ENCODE data around the gene MYO18B.

Gene MYO18B

DNA sequence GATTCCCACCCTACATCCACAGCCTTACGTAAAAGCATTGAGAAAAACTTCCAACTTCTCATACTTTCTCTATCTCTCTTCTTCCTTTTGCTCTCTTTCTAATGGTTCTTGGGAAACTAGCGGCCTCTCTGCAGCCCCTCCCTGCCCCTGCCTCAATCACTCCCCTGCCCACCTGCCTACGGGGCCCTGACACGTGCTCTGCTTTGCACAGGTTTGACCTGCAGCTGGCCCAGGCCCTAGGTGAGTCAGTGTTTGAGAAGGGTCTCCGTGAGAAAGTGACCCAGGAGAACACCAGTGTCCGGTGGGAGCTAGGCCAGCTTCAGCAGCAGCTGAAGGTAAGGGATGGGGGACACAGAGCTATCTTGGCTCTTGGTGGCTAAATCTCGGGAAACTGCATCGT lies 160.4 kb downstream of the MYO18B start:
- no peak for DNase-seq
- H3K27me3 ChIP-seq (replicated peaks; ENCODE audit: control insufficient read depth, insufficient read depth, low read length, poor library complexity, severe bottlenecking) = peaks cover 2% of the 10 kb centered on the region

GRCh38 chr22:25903294-25903693 lies 161.3 kb downstream of the MYO18B start:
- H3K27me3 ChIP-seq (replicated peaks; ENCODE audit: control insufficient read depth, insufficient read depth, low read length, poor library complexity, severe bottlenecking) = peaks cover 2% of the 10 kb centered on the region
- H3K27ac ChIP-seq (ENCODE audit: insufficient read depth, low read length, poor library complexity, severe bottlenecking) = no peak overlapping the region
- H3K9me3 ChIP-seq (ENCODE audit: control insufficient read depth, low read length) = no peaks in the 10 kb centered on the region
- no peaks in the 10 kb centered on the region for H3K36me3 ChIP-seq (ENCODE audit: control insufficient read depth, insufficient read depth, low read length)
- no peaks in the 10 kb centered on the region for H3K4me1 ChIP-seq (ENCODE audit: control insufficient read depth, insufficient read depth, low read length, poor library complexity, severe bottlenecking)
- H3K4me3 ChIP-seq (ENCODE audit: insufficient read depth, low read depth, low read length, poor library complexity, severe bottlenecking) = no peak overlapping the region
- no peak for DNase-seq

More for the DNA sequence above, 160.4 kb downstream of the MYO18B start:
- Histone ChIP-seq H3K27ac (ENCODE audit: insufficient read depth, low read length, poor library complexity, severe bottlenecking) (no peak overlapping the region), H3K36me3 (ENCODE audit: control insufficient read depth, insufficient read depth, low read length) (no peaks in the 10 kb centered on the region), H3K9me3 (ENCODE audit: control insufficient read depth, low read length) (no peaks in the 10 kb centered on the region), H3K4me3 (ENCODE audit: insufficient read depth, low read depth, low read length, poor library complexity, severe bottlenecking) (no peak overlapping the region), H3K4me1 (ENCODE audit: control insufficient read depth, insufficient read depth, low read length, poor library complexity, severe bottlenecking) (no peaks in the 10 kb centered on the region)

- H3K4me3 ChIP-seq (ENCODE audit: insufficient read depth, low read depth, low read length, poor library complexity, severe bottlenecking) = no peak overlapping the region
- no peak overlapping the region for H3K27ac ChIP-seq (ENCODE audit: insufficient read depth, low read length, poor library complexity, severe bottlenecking)
- H3K27me3 ChIP-seq (replicated peaks; ENCODE audit: control insufficient read depth, insufficient read depth, low read length, poor library complexity, severe bottlenecking) = peaks cover 2% of the 10 kb centered on the region
- H3K4me1 ChIP-seq (ENCODE audit: control insufficient read depth, insufficient read depth, low read length, poor library complexity, severe bottlenecking) = no peaks in the 10 kb centered on the region
- no peak for DNase-seq
- no peaks in the 10 kb centered on the region for H3K36me3 ChIP-seq (ENCODE audit: control insufficient read depth, insufficient read depth, low read length)
- H3K9me3 ChIP-seq (ENCODE audit: control insufficient read depth, low read length) = no peaks in the 10 kb centered on the region
Measured at GRCh38 chr22:25908212-25908611, 166.2 kb downstream of the MYO18B start.

DNA sequence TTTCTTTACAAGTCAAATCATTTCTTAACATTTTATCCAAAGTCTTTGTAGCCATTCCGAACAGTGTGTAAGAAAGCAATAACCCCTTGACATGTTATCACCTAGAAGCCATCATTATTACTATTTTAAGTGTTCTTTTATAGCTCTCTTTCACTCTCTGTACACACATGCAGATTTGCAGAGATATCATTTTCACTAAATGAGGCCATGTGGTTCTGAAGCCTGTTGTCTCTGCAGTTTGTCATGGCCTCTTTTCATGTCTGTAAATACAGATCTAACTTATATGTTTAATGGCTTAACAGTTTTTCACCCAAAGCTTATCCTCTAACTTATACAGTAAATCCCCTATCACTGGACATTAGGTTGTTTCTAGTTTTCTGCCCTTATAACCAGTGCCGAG lies 166.8 kb downstream of the MYO18B start:
- H3K27me3 ChIP-seq (replicated peaks; ENCODE audit: control insufficient read depth, insufficient read depth, low read length, poor library complexity, severe bottlenecking) = peaks cover 2% of the 10 kb centered on the region
- H3K36me3 ChIP-seq (ENCODE audit: control insufficient read depth, insufficient read depth, low read length) = no peaks in the 10 kb centered on the region
- no peak for DNase-seq
- no peak overlapping the region for H3K27ac ChIP-seq (ENCODE audit: insufficient read depth, low read length, poor library complexity, severe bottlenecking)
- no peak overlapping the region for H3K4me3 ChIP-seq (ENCODE audit: insufficient read depth, low read depth, low read length, poor library complexity, severe bottlenecking)
- H3K4me1 ChIP-seq (ENCODE audit: control insufficient read depth, insufficient read depth, low read length, poor library complexity, severe bottlenecking) = no peaks in the 10 kb centered on the region
- no peaks in the 10 kb centered on the region for H3K9me3 ChIP-seq (ENCODE audit: control insufficient read depth, low read length)

DNA sequence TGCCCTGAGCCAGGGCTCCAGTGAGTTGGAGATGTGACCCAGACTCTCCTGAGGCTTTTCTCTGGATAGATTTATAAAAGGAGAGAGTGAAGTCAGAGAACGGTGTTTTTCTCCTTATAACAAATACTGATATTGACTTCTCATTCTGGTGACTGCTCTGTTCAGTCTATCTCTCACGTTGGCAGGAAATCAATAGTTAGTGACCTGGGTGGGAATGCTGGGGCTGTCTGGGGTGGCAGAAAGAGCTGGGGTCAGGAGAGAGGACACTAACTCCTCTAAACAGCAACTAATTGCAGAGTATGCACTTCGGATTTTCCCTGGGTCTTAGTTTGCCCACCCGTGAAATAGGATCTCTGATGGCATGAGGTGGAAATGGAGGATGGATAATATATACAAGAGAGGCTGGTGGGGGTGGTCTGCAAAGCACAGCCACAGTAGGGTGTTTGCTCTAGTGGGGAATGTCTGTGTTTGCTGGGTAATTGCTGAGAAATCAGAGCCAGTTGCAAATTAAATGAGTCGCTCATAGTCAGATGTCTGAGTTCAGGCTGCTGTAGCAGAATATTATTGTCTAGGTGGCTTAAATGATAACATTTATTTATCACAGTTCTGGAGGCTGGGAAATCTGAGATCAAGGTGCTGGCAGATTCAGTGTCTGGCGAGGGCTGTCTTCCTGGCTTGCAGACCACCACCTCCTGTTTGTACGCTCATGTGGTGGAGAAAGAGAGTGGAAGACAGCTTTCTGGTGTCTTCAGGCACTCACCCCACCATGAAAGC lies 167.8 kb downstream of the MYO18B start:
- Histone ChIP-seq H3K9me3 (ENCODE audit: control insufficient read depth, low read length) (no peaks in the 10 kb centered on the region), H3K27ac (ENCODE audit: insufficient read depth, low read length, poor library complexity, severe bottlenecking) (no peak overlapping the region), H3K4me3 (ENCODE audit: insufficient read depth, low read depth, low read length, poor library complexity, severe bottlenecking) (no peak overlapping the region), H3K4me1 (ENCODE audit: control insufficient read depth, insufficient read depth, low read length, poor library complexity, severe bottlenecking) (no peaks in the 10 kb centered on the region), H3K27me3 (replicated peaks; ENCODE audit: control insufficient read depth, insufficient read depth, low read length, poor library complexity, severe bottlenecking) (peaks cover 2% of the 10 kb centered on the region), H3K36me3 (ENCODE audit: control insufficient read depth, insufficient read depth, low read length) (no peaks in the 10 kb centered on the region)
- no peak for DNase-seq

- Histone ChIP-seq H3K9me3 (ENCODE audit: control insufficient read depth, low read length) (no peaks in the 10 kb centered on the region), H3K36me3 (ENCODE audit: control insufficient read depth, insufficient read depth, low read length) (no peaks in the 10 kb centered on the region), H3K27me3 (replicated peaks; ENCODE audit: control insufficient read depth, insufficient read depth, low read length, poor library complexity, severe bottlenecking) (peaks cover 2% of the 10 kb centered on the region), H3K4me1 (ENCODE audit: control insufficient read depth, insufficient read depth, low read length, poor library complexity, severe bottlenecking) (no peaks in the 10 kb centered on the region), H3K4me3 (ENCODE audit: insufficient read depth, low read depth, low read length, poor library complexity, severe bottlenecking) (no peak overlapping the region), H3K27ac (ENCODE audit: insufficient read depth, low read length, poor library complexity, severe bottlenecking) (no peak overlapping the region)
- DNase-seq = no peak
Measured at GRCh38 chr22:25911243-25911972, 169.4 kb downstream of the MYO18B start.

- H3K36me3 ChIP-seq (ENCODE audit: control insufficient read depth, insufficient read depth, low read length) = no peaks in the 10 kb centered on the region
- DNase-seq = no peak
- H3K27me3 ChIP-seq (replicated peaks; ENCODE audit: control insufficient read depth, insufficient read depth, low read length, poor library complexity, severe bottlenecking) = no peaks in the 10 kb centered on the region
- no peak overlapping the region for H3K27ac ChIP-seq (ENCODE audit: insufficient read depth, low read length, poor library complexity, severe bottlenecking)
- H3K4me1 ChIP-seq (ENCODE audit: control insufficient read depth, insufficient read depth, low read length, poor library complexity, severe bottlenecking) = no peaks in the 10 kb centered on the region
- H3K9me3 ChIP-seq (ENCODE audit: control insufficient read depth, low read length) = no peaks in the 10 kb centered on the region
- no peak overlapping the region for H3K4me3 ChIP-seq (ENCODE audit: insufficient read depth, low read depth, low read length, poor library complexity, severe bottlenecking)
Measured at GRCh38 chr22:25919452-25919851, 177.5 kb downstream of the MYO18B start.

GRCh38 chr22:25922141-25922540 lies 180.2 kb downstream of the MYO18B start:
- no peaks in the 10 kb centered on the region for H3K4me1 ChIP-seq (ENCODE audit: control insufficient read depth, insufficient read depth, low read length, poor library complexity, severe bottlenecking)
- no peaks in the 10 kb centered on the region for H3K9me3 ChIP-seq (ENCODE audit: control insufficient read depth, low read length)

GRCh38 chr22:25923914-25924313 lies 181.9 kb downstream of the MYO18B start:
- Histone ChIP-seq H3K4me3 (ENCODE audit: insufficient read depth, low read depth, low read length, poor library complexity, severe bottlenecking) (no peak overlapping the region), H3K27me3 (replicated peaks; ENCODE audit: control insufficient read depth, insufficient read depth, low read length, poor library complexity, severe bottlenecking) (no peaks in the 10 kb centered on the region), H3K9me3 (ENCODE audit: control insufficient read depth, low read length) (no peaks in the 10 kb centered on the region), H3K36me3 (ENCODE audit: control insufficient read depth, insufficient read depth, low read length) (no peaks in the 10 kb centered on the region), H3K4me1 (ENCODE audit: control insufficient read depth, insufficient read depth, low read length, poor library complexity, severe bottlenecking) (no peaks in the 10 kb centered on the region), H3K27ac (ENCODE audit: insufficient read depth, low read length, poor library complexity, severe bottlenecking) (no peak overlapping the region)
- DNase-seq = no peak

More at GRCh38 chr22:25922141-25922540, 180.2 kb downstream of the MYO18B start:
- no peak for DNase-seq
- H3K27me3 ChIP-seq (replicated peaks; ENCODE audit: control insufficient read depth, insufficient read depth, low read length, poor library complexity, severe bottlenecking) = no peaks in the 10 kb centered on the region
- H3K27ac ChIP-seq (ENCODE audit: insufficient read depth, low read length, poor library complexity, severe bottlenecking) = no peak overlapping the region
- H3K4me3 ChIP-seq (ENCODE audit: insufficient read depth, low read depth, low read length, poor library complexity, severe bottlenecking) = no peak overlapping the region
- H3K36me3 ChIP-seq (ENCODE audit: control insufficient read depth, insufficient read depth, low read length) = no peaks in the 10 kb centered on the region

DNA sequence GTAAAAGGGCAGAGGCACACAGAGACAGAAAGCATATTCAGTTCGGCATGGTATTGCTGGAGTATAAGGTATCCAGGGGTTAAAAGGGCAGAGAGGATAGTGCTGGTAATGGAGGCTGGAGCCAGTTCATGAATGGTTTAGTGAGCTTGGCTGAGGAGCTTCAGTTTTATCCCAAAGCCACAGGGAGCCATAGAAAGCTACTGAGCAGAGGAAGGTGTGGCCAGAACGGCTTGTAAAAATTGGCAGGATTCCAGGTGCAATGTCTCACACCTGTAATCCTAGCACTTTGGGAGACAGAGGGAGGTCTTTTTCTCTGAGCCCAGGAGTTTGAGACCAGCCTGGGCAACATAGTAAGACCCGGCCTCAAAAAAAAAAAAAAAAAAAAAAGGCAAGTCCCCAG lies 186.1 kb downstream of the MYO18B start:
- no peak for DNase-seq
- H3K27ac ChIP-seq (ENCODE audit: insufficient read depth, low read length, poor library complexity, severe bottlenecking) = no peak overlapping the region
- H3K4me3 ChIP-seq (ENCODE audit: insufficient read depth, low read depth, low read length, poor library complexity, severe bottlenecking) = no peak overlapping the region
- H3K4me1 ChIP-seq (ENCODE audit: control insufficient read depth, insufficient read depth, low read length, poor library complexity, severe bottlenecking) = no peaks in the 10 kb centered on the region
- no peaks in the 10 kb centered on the region for H3K36me3 ChIP-seq (ENCODE audit: control insufficient read depth, insufficient read depth, low read length)
- H3K9me3 ChIP-seq (ENCODE audit: control insufficient read depth, low read length) = no peaks in the 10 kb centered on the region
- H3K27me3 ChIP-seq (replicated peaks; ENCODE audit: control insufficient read depth, insufficient read depth, low read length, poor library complexity, severe bottlenecking) = no peaks in the 10 kb centered on the region

Data from effector memory CD4-positive, alpha-beta T cell (primary cell).